SK-N-SH (cell line): ENCODE data around the gene RIMS3. TPM values are rescaled to one million over a fixed set of nuclear protein-coding genes. Genes with fewer than 3 reads are reported as not detected.

Experiments
- CTCF ChIA-PET: fragments of 300-600, 350-600 bp; formaldehyde crosslinking; extraction: SDS; loops from one replicate; lab custom pipeline; 2021; lab: Yijun Ruan, JAX
- POLR2A ChIA-PET: fragments of 350-600 bp; sonication (Branson Sonifier 250); formaldehyde crosslinking; extraction: SDS; loops from one replicate; lab custom pipeline; 2020; ENCODE audit warnings: antibody characterized with exemption, inconsistent platforms; lab: Yijun Ruan, JAX
- DNase-seq: peaks from one replicate; pipeline ENCODE4 v3.0.0; 2012
- H2AFZ ChIP-seq: fragments of 200-600 bp; sonication (generic); 2 replicates; pipeline ENCODE4 v1.8.1; 2016; ENCODE audit warnings: antibody characterized with exemption, mild to moderate bottlenecking, low read depth
- H3F3A ChIP-seq: fragments of 200-600 bp; sonication (generic); replicated peaks from 2 replicates; pipeline ENCODE3; 2016; ENCODE audit warnings: antibody characterized with exemption, mild to moderate bottlenecking; ENCODE audit not compliant: insufficient read depth
- H3K27ac ChIP-seq, 2 experiments: fragments of 200-500 bp in 1 of 2; fragments of 200-600 bp in 1 of 2; sonication (Bioruptor generic) in 1 of 2; sonication (generic), shearing (Covaris generic) in 1 of 2; 2 replicates each; pipeline versions ENCODE4 v1.5.1 to v1.6.1; 2014 to 2016; ENCODE audit warnings: low read depth in 2 of 2, inconsistent platforms in 1 of 2, low read length in 1 of 2, mild to moderate bottlenecking in 1 of 2, mixed read lengths in 1 of 2
- H3K27me3 ChIP-seq: fragments of 200-600 bp; sonication (generic), shearing (Covaris generic); 2 replicates; pipeline ENCODE4 v1.6.1; 2016; ENCODE audit warnings: mixed run types; ENCODE audit not compliant: insufficient read depth
- H3K36me3 ChIP-seq, 2 experiments: fragments of 200-500 bp in 1 of 2; fragments of 200-600 bp in 1 of 2; sonication (Bioruptor generic) in 1 of 2; sonication (generic) in 1 of 2; replicated peaks in 1 of 2; 2 replicates each; pipeline versions ENCODE3 to v1.5.1; 2014 to 2016; ENCODE audit warnings: low read length in 1 of 2, mild to moderate bottlenecking in 1 of 2; ENCODE audit not compliant: insufficient read depth in 2 of 2, control insufficient read depth in 1 of 2
- H3K4me1 ChIP-seq, 2 experiments: fragments of 200-500 bp in 1 of 2; fragments of 200-600 bp in 1 of 2; sonication (Bioruptor generic) in 1 of 2; sonication (generic), shearing (Covaris generic) in 1 of 2; 2 replicates each; pipeline versions ENCODE4 v1.5.1 to v1.6.1; 2014 to 2016; ENCODE audit warnings: low read depth in 1 of 2, low read length in 1 of 2, mixed run types in 1 of 2; ENCODE audit not compliant: insufficient read depth in 2 of 2, control insufficient read depth in 1 of 2
- H3K4me2 ChIP-seq: fragments of 200-600 bp; sonication (generic), shearing (Covaris generic); 2 replicates; pipeline ENCODE4 v1.6.1; 2017; ENCODE audit warnings: mixed run types
- H3K4me3 ChIP-seq, 2 experiments: fragments of 200-500 bp in 1 of 2; fragments of 200-600 bp in 1 of 2; sonication (Bioruptor generic) in 1 of 2; sonication (generic), shearing (Covaris generic) in 1 of 2; 2 replicates each; pipeline versions ENCODE4 v1.5.1 to v1.8.1; 2014 to 2016; ENCODE audit warnings: low read depth in 2 of 2, inconsistent platforms in 1 of 2, low read length in 1 of 2, mild to moderate bottlenecking in 1 of 2, mixed read lengths in 1 of 2, moderate library complexity in 1 of 2
- H3K79me2 ChIP-seq: fragments of 200-600 bp; sonication (generic); 2 replicates; pipeline ENCODE4 v1.8.1; 2017; ENCODE audit warnings: mild to moderate bottlenecking; ENCODE audit not compliant: insufficient read depth
- H3K9ac ChIP-seq: fragments of 200-600 bp; sonication (generic); 2 replicates; pipeline ENCODE4 v1.6.1; 2017; ENCODE audit warnings: mixed run types
- H3K9me2 ChIP-seq: fragments of 200-600 bp; sonication (generic); 2 replicates; pipeline ENCODE4 v1.6.1; 2017; ENCODE audit warnings: mixed run types
- H3K9me3 ChIP-seq: fragments of 200-600 bp; sonication (generic); 2 replicates; pipeline ENCODE4 v1.6.1; 2017; ENCODE audit warnings: mixed run types, mild to moderate bottlenecking, moderate library complexity
- H4K20me1 ChIP-seq: fragments of 200-600 bp; sonication (generic); 2 replicates; pipeline ENCODE4 v1.6.1; 2017; ENCODE audit warnings: mild to moderate bottlenecking, mixed run types; ENCODE audit not compliant: insufficient read depth
- FOXM1 ChIP-seq: IDR thresholded peaks from 2 replicates; pipeline ENCODE4 v1.4.0; 2012; ENCODE audit warnings: low read depth, mild to moderate bottlenecking
- MEF2A ChIP-seq: IDR thresholded peaks from 2 replicates; pipeline ENCODE4 v1.4.0; 2012; ENCODE audit warnings: low read depth, borderline replicate concordance
- SIN3A ChIP-seq: IDR thresholded peaks from 2 replicates; pipeline ENCODE4 v1.6.1; 2012; ENCODE audit warnings: low read depth, mild to moderate bottlenecking, low read length, moderate library complexity, borderline replicate concordance
- SMC3 ChIP-seq: IDR thresholded peaks from 2 replicates; pipeline ENCODE4 v1.6.1; 2012; ENCODE audit warnings: low read depth, low read length, improper control_type of control experiment
- TAF1 ChIP-seq: IDR thresholded peaks from 2 replicates; pipeline ENCODE4 v1.6.1; 2012; ENCODE audit warnings: low read depth, mild to moderate bottlenecking, low read length, moderate library complexity, borderline replicate concordance
- WGBS: methylation state at CpG from one replicate; pipeline ENCODE4 v1.1.6; 2017; ENCODE audit warnings: low lambda C conversion rate; 5-methylcytosine and 5-hydroxymethylcytosine counted together
- polyA plus RNA-seq, 3 experiments: library from polyadenylated mRNA; depleted of rRNA; stranded (reverse); fragments of >200 nt; gene quantifications; 2 replicates each; pipeline ENCODE4 v1.2.3, GENCODE V29; 2012
- TF ChIP-seq, protein P1 (sequence below): IDR thresholded peaks from 2 replicates; pipeline ENCODE4 v1.4.0; 2012; ENCODE audit warnings: low read depth
- TF ChIP-seq, protein P2 (sequence below): IDR thresholded peaks from 2 replicates; pipeline ENCODE4 v1.6.1; 2012; ENCODE audit warnings: mild to moderate bottlenecking, low read depth, low read length, moderate library complexity

The RIMS3 gene
- polyA plus RNA-seq, 1 of the 3 experiments (the other 2 are of a cell fraction) = 1.9 TPM

DNA sequence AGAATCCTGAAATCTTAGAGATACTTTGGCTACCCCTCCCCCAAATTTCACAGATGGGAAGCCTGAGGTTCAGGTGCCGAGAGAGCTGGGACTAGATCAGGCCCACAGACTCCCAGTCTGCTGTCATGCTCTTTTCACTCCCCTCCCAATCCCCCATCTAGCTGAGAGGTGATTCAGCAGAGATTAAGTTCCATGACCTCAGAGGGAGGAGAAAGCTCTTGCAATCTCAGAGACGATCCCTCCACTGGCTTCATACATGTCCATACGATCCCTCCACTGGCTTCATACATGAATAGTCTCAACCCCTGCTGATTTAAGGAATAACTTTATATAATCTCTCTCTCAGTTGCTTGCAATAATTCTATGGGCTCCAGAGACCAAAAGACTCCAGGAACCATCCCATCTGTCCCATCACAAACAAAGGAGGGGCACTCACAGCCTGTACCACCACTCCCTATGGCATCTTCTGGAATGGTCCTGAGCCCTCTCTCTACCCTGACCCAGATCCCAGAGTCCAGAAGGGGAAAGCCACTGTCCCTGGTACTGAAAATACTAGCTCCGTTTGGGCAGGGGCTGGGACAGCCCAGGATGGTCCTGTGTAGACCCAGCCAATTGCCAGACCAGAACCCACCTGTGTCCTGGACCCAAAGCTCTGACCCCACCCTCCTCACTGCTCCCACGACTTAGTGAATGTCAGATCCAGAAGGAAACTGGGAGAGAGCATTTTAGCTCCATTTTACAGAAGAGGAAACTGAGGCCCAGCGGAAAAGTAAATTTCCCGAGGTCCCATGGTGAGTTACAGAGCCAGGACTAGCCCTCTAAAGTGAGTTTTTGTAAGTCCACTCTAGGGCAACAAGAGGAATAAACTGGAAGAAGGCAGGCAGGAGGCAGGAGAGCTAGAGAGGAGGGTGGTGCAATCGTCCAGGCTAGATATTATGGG lies 27.1 kb downstream of the RIMS3 start:
- Histone ChIP-seq H3K27me3 (no peaks in the 10 kb centered on the region), H3K4me1 (peaks cover 0 to 10% of the 10 kb centered on the region in 2 experiments; a peak in 1 of 4 replicates)

DNA sequence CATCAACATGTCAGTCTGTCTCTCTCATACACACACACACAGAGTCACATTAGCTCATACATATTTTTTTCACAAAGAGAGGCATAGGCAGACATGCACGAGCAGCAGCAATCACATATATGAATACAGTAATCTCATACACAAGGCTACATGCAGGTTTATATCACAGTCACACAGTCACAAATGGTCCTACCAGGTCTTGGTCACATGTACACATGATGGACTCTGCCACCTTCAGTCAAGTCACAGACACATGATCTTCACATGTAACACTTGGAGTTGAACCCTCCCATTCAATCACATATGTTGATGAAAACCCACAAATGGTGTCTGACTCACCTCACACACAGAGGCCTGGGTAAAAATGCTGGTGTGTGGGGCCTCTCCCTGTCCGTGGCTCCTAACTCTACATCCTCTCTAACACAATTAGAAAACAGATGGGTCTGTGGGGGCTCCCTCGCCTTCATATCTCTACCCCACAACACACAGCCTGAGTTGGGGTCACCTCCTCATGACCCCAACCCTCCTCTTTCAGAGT lies 27.9 kb downstream of the RIMS3 start:
- Histone ChIP-seq H3K9ac (no peak overlapping the region), H3K4me1 (peaks cover 0 to 10% of the 10 kb centered on the region in 2 experiments; a peak in 1 of 4 replicates), H3K36me3 (no peaks in the 10 kb centered on the region), H3K9me2 (no peaks in the 10 kb centered on the region), H3K9me3 (no peaks in the 10 kb centered on the region), H2AFZ (no peak overlapping the region), H4K20me1 (no peaks in the 10 kb centered on the region), H3K27ac (no peak overlapping the region), H3F3A (no peaks in the 10 kb centered on the region), H3K4me2 (no peak overlapping the region), H3K27me3 (no peaks in the 10 kb centered on the region), H3K79me2 (no peaks in the 10 kb centered on the region), H3K4me3 (no peak overlapping the region)
- CTCF ChIA-PET = interaction anchor here (0.9 to 1.5 kb wide), 2 partner anchors 12 to 31 kb away, joined by 3 to 4 read pairs; no protein-coding TSS in a partner anchor
- TF ChIP-seq TAF1 (no peak), FOXM1 (no peak)
- POLR2A ChIA-PET = interaction anchor here (1.0 kb wide), 1 partner anchor 9 kb away, joined by 3 read pairs; no protein-coding TSS in a partner anchor
- no peak for DNase-seq
- WGBS = 47% methylated on average over 3 of the region's 3 CpGs

More for the DNA sequence above, 27.1 kb downstream of the RIMS3 start:
- no peak overlapping the region for H3K27ac ChIP-seq
- H3K79me2 ChIP-seq = no peaks in the 10 kb centered on the region
- no peak overlapping the region for H3K9ac ChIP-seq
- DNase-seq = no peak
- WGBS = 61% methylated on average over 7 of the region's 8 CpGs
- H2AFZ ChIP-seq = no peak overlapping the region
- H3K4me3 ChIP-seq = no peak overlapping the region
- no peaks in the 10 kb centered on the region for H3K9me3 ChIP-seq
- H3K36me3 ChIP-seq = no peaks in the 10 kb centered on the region
- ChIA-PET POLR2A (no interaction called here), CTCF (interaction anchor here (0.8 to 2.2 kb wide), 3 partner anchors 13 to 46 kb away, joined by 3 to 8 read pairs (median 3); no protein-coding TSS in a partner anchor)
- no peaks in the 10 kb centered on the region for H4K20me1 ChIP-seq
- H3K4me2 ChIP-seq = no peak overlapping the region
- no peak for TF ChIP-seq MEF2A
- TF ChIP-seq, protein P1, sequence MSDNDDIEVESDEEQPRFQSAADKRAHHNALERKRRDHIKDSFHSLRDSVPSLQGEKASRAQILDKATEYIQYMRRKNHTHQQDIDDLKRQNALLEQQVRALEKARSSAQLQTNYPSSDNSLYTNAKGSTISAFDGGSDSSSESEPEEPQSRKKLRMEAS = no peak
- no peak for TF ChIP-seq SMC3
- no peak for TF ChIP-seq SIN3A
- TF ChIP-seq, protein P2, sequence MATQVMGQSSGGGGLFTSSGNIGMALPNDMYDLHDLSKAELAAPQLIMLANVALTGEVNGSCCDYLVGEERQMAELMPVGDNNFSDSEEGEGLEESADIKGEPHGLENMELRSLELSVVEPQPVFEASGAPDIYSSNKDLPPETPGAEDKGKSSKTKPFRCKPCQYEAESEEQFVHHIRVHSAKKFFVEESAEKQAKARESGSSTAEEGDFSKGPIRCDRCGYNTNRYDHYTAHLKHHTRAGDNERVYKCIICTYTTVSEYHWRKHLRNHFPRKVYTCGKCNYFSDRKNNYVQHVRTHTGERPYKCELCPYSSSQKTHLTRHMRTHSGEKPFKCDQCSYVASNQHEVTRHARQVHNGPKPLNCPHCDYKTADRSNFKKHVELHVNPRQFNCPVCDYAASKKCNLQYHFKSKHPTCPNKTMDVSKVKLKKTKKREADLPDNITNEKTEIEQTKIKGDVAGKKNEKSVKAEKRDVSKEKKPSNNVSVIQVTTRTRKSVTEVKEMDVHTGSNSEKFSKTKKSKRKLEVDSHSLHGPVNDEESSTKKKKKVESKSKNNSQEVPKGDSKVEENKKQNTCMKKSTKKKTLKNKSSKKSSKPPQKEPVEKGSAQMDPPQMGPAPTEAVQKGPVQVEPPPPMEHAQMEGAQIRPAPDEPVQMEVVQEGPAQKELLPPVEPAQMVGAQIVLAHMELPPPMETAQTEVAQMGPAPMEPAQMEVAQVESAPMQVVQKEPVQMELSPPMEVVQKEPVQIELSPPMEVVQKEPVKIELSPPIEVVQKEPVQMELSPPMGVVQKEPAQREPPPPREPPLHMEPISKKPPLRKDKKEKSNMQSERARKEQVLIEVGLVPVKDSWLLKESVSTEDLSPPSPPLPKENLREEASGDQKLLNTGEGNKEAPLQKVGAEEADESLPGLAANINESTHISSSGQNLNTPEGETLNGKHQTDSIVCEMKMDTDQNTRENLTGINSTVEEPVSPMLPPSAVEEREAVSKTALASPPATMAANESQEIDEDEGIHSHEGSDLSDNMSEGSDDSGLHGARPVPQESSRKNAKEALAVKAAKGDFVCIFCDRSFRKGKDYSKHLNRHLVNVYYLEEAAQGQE = peak; percentile 92
- no peaks in the 10 kb centered on the region for H3K9me2 ChIP-seq
- no peaks in the 10 kb centered on the region for H3F3A ChIP-seq
